Activated CD4-positive, alpha-beta T cell treated with anti-CD3 and anti-CD28 coated beads, Interleukin-2, amount 50 U/mL, for 24 hours (primary cell): ENCODE data around the gene ACSF3.
"Not testable (repeated sequence)": the region's sequence is repeated elsewhere in the genome, so short reads cannot be mapped to it uniquely, and the experiment has no call there.

ENCODE experiments used
- DNase-seq, 2 donors: peaks; one replicate each; pipeline ENCODE4 v3.0.0-alpha.2; 2020; ENCODE audit warnings: low read depth in 1 of 2, low spot score in 1 of 2

Gene ACSF3

DNA sequence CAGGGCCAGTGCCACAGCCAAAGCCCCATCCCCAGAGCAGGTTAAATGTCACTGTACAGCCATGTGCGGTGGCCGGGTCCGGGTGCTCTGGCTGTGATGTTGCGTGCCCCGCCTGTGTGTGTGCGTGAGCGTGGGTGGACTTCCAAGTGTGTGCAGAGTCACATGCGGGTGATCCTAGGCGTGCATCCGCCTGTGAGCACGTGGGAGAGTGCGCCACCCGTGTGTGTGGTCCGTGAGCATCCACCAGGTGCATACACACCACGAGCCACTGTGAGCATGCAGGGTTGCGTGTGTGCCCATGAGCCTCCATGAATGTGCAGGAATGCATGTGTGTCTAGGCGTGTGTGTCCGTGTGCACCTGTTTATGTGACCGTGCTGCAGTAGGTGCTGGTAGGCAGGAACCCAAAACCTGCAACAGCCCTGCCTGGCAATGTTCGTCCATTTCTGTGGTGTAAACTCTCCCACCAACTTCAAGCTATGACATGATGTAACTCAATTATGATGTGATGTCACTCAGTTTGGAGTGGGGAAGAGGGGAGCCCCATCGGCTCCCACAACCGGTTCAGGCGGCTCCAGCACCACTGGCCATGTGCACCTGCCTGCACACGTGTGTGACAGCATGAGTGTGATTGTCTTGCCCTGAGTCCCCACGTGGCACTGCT, 37.6 kb upstream of the ACSF3 start:
- no peak for DNase-seq

DNA sequence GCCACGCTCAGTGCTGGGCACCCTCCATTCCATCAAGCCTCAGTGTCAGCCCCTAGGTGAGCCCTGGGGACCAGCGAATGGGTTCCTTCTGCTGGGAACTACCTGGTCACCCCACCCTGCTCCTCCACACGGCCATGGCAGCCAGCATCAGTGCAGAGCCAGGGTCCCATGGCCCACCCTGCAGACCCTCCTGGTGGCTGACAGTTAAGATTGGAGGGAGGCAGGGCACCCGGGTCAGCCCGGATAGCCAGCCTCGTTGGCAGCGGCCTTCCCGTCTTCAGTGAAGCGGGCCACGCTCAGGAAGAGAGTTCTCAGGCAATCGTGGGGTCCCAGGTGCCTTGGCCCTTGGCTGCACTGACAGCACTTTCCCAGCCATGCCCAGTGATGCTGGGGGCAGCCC, 37.1 kb upstream of the ACSF3 start:
- no peak for DNase-seq

DNA sequence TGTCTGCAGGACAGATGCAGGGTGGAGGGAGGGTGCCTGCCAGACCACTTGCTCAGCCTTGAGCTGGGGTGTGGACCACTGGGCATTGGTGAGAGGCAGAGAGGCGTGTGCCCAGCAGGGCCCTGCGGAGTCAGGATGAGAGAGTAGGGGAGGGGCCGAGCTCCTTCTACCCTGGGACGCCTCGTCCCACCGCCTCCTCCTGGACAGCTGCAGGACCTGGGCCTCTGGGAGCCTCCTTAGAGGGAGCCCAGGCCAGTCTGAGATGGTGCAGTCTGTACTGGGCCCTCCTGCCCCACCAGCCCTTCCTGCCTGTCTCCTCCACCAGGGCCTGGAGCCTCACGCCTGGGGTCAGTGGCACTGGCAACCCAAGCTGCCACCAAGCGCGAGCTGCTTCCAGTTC, 35.9 kb upstream of the ACSF3 start:
- DNase-seq: no peak

DNA sequence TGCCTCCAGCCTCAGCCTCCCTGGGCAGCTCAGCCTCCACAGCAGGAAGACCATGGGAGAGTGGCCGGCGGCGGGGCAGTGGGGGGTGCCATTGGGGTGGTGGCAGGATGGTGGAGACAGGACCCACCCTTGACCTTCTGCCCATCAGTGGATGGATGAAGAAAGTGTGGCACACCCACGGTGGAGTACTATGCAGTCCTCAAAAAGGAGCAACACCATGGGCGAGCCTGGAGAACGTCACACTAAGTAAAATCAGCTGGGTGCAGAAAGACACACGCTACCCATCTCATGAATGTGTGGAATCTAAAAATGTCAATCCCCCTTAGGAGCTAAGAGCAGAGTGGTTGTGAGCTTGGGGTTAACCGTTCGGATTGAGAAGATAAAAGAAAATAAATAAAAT, 34.8 kb upstream of the ACSF3 start:
- no peak for DNase-seq

DNA sequence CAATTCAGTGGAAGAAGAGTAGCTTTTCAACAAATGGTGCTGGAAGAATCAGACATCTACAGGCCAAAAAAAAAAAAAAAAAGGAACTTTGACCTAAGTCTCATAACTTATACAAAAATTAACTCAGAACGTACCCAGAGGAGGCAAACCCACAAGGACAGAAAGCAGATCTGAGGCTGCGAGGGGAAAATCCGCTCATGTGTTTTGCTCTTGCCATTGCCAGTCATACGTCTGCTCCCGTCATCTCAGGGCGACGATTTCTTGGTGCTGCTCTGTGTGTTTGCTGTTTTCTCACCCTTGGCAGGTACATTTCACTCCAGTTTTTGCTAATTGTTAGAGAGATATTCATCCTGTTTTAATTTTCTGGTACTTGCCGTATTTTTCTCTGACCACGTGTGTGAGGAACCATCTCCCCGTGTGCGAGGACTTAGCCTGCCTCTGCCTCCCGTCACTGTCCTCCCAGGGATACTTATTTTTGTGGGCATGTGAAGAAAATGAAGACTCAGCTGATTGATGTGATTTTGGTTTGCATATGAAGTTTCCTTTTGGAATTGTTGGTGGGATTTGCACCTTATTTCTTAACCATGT, 33.4 kb upstream of the ACSF3 start:
- no peak for DNase-seq

DNA sequence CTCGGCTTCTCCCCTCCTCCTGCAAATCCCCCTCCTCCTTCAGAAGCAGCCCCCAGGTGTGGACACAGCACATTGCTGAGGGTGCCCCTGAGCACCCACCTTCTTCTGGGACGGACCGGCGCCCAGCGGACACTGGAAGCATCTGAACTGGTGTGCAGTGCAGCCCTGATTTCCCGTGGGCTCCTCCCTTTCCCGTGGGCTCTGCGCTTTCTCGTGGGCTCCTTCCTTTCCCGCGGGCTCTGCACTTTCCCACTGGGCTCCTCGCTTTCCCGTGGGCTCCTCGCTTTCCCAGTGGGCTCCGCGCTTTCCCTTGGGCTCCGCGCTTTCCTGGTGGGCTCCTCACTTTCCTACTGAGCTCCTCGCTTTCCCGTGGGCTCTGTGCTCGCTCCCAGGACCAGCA, 32.6 kb upstream of the ACSF3 start:
- no peak for DNase-seq

DNA sequence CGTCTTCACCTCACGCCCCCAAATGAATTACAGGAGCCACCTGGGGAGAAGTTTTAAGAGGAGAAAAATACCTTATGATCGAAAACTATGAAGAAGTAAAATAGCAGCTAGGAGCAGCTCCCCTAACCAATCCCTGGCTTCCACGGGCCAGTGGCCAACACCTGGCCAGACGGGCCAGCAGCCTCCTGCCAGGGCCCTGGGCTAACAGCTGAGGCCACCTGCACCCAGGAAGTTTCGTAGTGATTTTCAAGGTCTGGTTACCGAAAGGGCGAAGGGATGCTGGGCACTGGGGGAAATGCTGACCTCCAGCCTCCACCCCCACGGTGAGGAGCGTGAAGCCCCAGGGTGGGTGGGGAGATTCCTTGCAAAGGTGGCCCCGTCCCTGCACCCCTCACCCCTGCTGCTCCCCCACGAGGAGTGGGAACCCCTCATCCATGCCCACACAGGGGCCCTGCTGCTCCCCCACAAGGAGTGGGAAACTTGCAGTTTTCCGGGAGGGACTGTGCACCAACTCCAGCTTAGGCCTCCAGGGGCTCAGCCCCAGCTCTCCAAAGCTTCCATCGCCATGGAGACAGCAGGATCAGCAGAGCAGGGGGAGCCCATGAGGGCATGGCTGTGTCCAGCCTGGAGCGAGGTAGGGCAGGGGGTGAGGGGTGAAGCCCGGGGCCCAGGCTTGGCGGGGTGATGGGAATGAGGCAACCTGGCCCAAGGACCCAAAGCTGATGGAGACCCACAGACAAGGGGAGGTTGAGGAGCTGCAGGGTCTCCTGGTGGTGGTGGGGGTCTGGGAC, 31.9 kb upstream of the ACSF3 start:
- no peak for DNase-seq

DNA sequence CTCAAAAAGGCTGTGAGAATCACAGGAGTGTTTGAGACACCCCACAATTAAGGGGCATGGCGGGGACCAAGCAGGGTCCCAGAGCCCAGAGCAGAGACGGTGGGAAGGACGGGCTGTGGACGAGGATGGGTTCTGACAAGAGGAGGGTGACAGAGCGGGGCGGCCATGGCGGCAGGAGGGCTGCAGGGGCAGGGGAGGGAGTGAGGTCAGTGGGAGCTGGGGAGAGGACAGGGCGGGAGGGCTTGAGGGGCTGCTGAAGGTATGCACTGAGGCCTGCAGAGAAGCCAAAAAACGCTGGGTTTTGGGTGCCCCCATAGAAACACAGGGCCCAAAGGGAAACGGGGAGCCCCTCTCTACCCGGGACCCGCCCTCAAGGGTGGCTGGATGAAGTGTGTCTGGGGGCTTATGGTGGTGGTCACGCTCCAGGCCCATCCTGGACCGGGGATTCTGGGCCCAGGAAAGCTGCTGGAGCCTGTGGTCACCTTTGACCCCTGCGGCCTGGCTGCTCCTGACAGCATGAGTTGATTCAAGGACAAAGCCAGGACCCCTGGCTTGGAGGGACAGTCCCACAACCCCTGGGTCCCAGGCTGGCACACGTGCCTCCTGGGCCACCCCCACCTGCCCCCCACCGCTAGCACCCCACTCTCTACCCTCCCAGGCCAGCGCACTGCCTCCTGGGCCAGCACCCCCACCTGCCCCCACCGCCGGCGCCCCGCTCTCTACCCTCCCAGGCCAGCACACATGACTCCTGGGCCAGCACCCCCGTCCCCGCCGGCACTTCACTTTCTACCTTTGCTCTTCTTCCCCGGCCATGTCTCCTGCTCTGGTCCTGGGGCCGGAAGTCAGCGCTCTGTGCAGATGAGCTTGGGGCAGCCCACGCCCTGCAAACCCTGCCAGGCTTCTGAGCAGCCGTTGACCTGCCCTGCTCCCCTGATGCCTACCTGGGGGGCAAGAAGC, 31.0 kb upstream of the ACSF3 start:
- no peak for DNase-seq

DNA sequence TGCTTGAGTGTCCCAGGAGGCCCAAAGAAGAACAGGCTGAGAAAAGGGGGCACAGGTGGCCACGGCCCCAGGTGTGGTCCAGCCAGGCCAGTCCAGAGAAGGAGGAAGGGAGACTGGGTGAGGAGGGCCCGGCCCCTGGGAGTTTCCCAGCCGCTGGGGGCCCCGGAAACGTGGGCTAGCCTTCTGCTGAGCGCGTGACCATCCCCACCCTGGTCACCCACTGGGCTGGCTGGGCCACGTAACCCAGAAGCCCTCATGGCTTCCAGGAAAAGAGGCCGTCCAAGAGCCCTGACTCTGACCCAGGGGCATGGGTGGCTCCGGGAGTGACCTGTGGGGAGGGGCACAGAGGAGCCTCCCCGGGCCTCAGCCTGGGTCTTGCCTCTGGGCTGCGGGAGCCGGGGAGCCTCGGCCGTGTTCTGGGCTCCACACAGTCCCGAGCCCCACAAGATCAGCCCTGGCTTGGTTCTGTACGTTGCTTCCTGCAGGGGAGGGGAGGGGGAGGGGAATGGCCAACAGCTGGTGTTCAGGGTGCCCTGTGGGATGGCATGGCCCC, 29.8 kb upstream of the ACSF3 start:
- DNase-seq: no peak

DNA sequence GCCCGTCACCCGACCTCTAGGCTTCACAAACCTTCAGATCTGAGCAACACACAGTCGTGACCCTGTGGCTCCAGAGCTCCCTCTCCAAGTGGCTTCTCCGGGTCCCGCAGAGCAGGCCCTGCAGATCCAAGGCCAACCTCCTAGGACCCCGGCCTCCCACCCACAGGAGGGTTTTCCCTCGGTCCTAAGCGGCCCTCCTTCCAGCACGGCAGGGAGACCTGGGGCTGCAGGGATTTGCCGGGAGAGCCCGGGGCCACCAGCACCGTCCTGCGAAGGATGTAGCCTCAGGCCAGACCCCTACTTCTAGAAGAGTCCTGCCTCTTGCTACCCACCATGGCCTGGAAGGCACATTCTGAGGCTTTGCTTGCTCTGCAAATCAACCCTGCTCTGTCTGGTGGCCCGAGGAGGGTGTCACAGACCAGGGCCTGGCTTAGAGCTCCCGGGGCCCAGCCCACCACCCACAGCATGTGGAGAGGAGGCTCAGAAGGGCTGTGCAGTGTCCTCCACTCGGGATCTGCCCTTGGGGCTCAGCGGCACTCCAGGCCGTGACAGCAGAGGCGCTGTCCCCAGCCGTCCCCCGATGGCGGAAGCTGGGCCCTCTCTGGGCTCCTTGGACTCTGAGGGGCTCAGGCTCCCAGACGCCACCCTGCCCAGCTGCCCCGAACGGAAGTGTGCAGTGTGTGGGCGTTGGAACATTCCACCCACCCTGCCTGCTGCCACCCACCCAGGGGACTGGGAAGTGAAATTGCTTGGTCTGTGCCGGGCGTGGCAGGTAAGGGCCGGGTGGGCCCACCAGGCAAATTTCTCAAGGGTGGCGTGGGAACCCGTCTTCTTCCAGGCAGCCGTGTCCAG, 28.8 kb upstream of the ACSF3 start:
- DNase-seq: no peak

DNA sequence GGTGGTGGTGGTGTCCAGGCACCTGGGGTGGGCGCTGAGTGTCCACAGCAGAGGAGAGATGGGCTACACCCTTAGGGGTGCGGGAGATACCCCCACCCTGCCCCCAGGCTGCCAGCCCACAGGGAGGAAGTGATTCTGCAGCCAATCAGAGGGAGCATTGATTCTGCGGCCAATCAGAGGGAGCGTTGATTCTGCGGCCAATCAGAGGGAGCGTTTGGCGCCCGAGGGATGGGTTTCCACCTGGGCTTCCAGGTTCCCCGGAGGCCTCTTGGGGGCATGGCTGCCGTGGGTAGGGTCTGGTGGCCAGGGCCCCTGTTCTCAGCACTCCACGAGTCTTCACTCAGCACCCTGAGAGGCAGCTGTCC, 28.2 kb upstream of the ACSF3 start:
- no peak for DNase-seq

DNA sequence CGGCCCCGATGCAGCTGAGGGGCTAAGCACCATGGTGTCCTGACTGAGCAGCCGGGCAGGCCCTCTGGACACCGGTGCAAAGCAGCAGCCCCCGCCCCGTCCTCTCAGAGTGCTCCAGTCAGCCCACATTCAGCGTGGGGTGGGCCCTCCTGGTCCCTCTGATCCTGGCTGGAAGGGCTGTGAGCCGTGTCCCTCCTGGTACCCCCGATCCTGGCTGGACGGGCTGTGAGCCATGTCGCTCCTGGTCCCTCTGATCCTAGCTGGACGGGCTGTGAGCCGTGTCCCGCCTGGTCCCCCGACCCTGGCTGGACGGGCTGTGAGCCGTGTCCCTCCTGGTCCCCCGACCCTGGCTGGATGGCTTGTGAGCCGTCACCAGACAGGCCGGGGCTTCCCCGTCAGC, 26.9 kb upstream of the ACSF3 start:
- no peak for DNase-seq

DNA sequence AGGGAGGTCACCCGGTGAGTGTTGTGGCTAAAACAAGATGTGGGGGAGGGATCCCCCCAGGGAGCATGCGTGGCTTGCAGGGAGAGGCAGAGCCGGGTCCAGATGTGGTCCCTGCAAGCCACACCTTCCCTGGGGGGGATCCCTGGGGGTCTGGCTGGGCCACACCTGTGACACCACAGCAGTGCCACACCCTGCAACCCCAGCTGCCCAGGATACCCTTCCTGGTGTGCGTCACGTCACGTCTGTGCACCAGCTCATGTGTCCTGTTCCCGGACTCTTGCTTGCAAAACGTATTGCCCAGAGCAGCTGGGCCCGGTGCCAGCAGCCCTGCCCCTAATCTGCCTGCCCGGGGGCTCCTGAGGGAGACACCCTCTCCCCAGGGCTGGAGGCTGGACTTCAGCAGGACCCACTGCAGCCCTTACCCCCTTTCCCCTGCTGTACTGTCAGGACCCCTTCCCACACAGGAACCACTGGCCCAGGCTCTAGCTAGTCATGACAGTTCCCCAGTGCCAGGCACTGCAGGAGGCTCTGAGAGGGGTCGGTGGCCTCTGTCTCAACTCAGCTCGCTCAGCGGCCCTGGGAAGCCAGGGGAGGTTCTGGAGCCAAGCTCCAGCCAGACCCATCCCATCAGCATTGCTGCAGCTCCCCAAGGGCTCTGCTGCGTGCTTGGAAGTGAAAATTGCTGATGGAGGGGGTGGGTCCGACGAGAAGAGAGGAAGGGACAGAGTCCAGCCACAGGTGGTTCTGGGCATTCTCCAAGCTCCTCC, 25.8 kb upstream of the ACSF3 start:
- no peak for DNase-seq

DNA sequence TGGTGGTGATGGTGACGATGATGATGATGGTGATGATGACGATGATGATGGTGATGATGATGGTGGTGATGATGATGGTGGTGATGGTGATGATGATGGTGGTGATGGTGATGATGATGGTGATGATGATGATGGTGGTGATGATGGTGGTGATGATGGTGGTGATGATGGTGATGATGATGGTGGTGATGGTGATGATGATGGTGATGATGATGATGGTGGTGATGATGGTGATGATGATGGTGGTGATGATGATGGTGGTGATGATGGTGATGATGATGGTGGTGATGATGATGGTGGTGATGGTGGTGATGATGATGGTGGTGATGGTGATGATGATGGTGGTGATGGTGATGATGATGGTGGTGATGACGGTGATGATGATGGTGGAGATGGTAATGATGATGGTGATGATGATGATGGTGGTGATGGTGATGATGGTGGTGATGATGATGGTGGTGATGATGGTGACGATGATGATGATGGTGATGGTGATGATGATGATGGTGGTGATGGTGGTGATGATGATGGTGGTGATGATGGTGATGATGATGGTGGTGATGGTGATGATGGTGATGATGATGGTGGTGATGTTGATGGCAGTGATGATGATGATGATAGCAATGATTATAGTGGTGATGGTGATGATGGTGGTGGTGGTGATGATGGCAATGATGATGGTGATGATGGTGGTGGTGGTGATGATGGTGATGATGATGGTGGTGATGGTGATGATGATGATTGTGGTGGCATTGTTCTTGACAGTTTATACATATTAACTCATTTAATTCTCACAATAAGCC, 24.6 kb upstream of the ACSF3 start:
- DNase-seq: not testable (repeated sequence)

DNA sequence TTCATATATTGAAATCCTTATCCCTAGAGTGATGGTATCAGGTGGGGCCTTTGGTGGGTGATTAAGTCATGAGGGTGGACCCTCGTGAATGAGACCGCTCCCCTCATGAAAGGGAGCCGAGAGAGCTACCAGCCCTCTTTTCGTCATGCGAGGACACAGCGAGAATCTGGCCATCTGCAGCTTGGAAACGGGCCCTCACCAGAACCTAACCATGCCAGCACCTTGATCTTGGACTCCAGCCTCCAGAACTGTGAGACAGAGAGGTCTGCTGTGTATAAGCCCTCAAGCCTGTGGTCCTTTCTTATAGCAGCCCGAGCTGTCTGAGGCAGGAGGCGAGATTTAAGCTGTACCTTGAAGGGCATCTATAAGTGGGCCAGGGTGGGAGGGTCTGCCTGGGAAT, 23.7 kb upstream of the ACSF3 start:
- no peak for DNase-seq

DNA sequence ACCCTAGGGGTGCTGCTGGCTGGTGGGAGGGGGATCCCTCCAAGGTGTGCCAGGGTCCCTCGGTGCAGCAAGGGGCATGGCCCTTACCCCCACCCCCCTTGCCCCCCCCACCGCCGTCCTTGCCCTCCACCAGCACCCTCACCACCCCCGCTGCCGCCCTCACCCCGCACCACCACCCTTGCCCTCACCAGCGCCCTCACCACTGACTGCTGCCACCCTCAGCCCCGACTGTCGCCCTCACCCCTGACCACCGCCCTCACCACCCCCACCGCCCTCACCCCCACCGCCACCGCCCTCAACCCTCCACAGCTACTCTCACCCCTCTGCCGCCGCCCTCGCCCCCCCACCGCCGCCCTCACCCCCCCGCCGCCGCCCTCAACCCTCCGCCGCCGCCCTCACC, 23.1 kb upstream of the ACSF3 start:
- DNase-seq: no peak

DNA sequence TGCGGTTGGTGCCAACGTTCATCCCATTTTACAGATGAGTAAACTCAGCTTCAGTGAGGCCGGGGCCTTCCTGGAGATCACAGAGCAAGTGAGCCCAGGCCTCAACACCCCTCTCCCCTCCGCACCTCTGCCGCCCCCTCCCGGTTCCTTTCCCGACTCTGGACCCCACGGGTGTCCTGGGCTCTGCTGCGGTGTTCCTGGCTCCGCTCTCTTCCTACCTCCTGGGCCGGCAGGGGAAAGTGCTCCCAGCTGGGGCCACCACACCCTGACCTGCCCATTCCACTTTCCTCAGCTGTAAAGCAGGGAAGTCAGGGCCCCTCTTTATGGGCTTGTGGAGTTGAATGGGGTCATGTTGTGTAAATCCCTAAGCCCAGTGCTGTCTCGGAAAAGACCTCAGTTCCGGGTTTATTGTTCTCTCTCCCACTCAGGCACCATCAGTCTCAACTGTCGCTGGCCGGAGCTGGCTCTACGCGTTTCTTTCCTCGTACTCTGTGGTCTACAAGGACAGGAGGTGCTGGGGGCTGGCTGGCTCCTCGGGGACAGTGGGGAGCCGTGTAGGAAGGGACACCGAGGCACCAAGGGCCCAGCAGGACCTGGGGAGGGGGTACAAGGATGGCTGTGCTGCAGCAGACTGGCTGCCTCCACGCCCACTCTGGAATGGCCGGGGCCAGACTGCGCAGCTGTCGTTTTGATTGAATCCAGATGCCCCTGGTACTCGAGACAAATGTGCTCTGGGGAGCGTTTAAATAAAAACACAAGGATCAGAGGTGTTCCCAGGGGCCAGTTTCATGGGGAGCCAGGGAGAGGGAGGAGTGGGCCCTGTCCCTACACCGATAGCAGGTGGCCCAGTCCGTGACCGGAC, 21.7 kb upstream of the ACSF3 start:
- no peak for DNase-seq
